ENCODE measurements around the gene PSMB7.

GRCh38 chr9:124321416-124321815 is 93.8 kb downstream of the PSMB7 start:
- TF ChIP-seq ZNF274 (IDR thresholded peaks at IDR 0.05; ENCODE audit: low read depth, low read length) (no peak), YY1 (IDR thresholded peaks at IDR 0.05; ENCODE audit: insufficient read depth, insufficient read length) (no peak)
